ENCODE data around the gene RNF169.
"Not testable (repeated sequence)": the region's sequence is repeated elsewhere in the genome, so short reads cannot be mapped to it uniquely, and the experiment has no call there.

Gene RNF169

GRCh38 chr11:74825596-74825995, 76.9 kb downstream of the RNF169 start:
- not testable (repeated sequence) for FAIRE-seq

DNA sequence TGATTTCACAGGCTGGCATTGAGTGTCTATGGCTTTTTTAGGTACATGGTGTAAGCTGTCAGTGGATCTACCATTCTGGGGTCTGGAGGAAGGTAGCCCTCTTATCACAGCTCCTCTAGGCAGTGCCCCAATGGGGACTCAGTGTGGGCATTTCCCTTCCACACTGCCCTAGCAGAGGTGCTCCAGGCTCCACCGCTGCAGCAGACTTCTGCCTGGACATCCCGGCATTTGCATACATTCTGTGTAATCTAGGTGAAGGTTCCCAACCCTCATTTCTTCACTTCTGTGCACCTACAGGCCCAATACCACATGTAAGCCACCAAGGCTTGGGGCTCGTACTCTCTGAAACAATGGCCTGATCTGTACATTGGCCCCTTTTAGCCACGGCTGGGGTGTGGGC, 78.3 kb downstream of the RNF169 start:
- FAIRE-seq: no peak

DNA sequence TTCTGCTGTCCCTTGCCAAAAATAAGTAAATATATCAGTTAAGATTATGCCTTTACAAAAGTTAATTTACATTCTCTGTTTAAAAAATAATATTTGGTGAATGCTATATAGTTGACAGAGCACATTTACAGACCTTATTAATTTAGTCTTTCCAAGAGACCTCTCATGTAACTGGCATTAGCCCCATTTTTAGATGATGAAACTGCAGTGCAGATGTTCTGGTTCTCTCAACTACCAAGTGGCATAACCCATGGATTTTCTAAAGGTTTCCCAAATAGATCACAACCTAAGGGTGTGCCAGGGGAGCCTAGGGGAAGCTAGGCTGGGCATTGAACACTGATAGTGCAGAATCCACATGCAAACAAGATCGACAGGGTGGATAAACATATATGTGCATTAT, 88.5 kb downstream of the RNF169 start:
- FAIRE-seq: no peak

- FAIRE-seq: no peak
These were observed 89.5 kb downstream of the RNF169 start for GRCh38 chr11:74838188-74838587.

DNA sequence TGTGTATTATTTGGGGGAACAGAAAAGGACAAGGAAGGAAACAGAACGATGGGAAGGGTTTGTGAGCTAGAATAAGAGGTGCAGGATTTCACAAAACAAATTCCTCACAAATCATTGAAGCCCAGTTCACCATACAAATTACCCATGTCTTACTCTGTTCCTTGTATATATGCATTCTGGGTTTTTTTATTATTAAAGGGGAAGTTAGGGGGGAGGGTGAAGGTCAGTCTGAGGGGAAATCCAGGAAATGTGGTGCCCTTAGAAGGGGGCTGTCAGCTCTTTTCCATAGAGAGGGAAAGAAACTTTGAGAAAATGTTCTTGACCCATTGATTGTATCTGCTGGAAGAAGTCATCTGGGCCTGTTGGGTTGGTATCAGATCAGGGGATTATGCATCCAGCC, 90.8 kb downstream of the RNF169 start:
- FAIRE-seq: no peak

DNA sequence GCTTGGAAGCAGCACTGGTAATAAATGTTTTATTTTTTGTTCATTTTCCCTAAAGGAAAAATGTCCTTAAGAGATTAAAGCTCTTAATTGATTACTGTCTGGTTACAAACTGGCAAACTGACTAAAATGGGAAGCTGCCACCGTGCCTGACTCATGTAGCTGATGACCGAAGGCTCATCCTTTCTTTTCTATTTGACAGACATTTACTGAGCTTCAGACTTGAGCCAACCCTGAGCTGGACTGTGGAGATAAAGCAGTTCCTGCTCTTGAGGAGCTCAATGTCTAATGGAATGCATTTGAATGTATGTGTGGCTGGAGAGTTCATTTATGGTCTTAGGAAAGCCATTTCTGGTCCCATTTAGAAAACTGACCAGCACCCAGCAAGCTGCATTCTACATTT, 91.3 kb downstream of the RNF169 start:
- no peak for FAIRE-seq

DNA sequence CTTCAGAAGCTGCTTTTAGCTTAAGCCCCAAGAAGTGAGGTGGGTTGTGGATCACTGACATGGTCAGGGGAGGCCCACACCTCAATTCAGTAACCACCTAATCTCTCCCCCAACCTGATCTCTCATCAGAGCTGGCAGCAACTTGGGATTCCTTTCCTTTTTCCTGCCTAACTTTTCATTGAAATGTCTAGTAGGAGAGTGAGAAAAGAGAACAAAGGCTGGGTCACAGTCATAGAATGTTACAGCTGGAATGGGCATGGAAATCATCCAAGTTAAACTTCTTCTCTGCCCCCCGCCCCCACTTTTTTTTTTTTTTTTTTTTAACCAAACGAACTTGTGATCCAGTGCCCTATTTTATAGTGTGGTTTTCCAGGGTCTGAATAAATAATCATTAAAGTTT, 91.8 kb downstream of the RNF169 start:
- no peak for FAIRE-seq

- no peak for FAIRE-seq
These were observed 94.3 kb downstream of the RNF169 start for GRCh38 chr11:74842967-74843366.

DNA sequence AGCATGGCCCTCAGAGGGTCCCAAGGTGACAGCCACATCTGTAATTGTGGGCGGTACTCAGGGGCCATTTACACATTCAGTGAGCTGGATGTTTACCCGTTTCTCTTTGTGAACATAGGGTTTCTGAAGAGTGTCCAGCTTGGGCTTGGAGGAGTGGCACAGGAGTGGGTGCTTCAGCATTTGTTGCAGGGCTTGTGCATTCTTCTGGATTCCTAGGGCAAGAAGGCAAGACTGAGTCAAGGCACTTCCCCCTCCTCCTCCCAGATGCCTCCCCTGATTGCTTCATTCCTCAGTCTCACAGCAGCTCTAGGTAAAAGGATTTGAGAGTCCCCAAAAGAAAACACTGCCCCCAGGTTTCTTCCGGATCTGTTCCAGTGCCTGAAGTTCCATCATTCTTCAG, 95.4 kb downstream of the RNF169 start:
- no peak for FAIRE-seq

DNA sequence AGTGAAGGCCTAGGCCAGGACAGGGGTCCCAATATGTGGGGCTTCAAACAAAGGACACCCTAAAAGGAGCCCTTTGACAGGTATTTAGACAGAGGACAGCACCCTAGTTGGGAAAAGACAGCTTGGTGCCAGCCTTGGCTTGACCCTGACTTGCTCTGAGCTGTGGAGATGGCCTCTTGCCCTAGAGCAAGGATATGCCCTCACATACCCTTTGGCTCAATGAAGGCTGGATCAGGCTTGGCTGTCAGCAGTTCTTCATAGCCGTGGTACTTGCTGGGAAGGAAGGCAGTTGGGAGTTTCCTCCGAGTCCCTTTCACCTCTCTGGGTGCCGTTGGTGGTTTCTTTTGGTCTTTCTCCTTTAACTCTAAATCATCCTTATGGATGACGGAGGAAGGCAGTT, 96.2 kb downstream of the RNF169 start:
- FAIRE-seq: no peak

GRCh38 chr11:74845978-74846517, 97.4 kb downstream of the RNF169 start:
- FAIRE-seq: no peak

- FAIRE-seq: no peak
These were observed 98.1 kb downstream of the RNF169 start for GRCh38 chr11:74846770-74847169.

GRCh38 chr11:74847395-74847794, 98.7 kb downstream of the RNF169 start:
- FAIRE-seq: no peak

DNA sequence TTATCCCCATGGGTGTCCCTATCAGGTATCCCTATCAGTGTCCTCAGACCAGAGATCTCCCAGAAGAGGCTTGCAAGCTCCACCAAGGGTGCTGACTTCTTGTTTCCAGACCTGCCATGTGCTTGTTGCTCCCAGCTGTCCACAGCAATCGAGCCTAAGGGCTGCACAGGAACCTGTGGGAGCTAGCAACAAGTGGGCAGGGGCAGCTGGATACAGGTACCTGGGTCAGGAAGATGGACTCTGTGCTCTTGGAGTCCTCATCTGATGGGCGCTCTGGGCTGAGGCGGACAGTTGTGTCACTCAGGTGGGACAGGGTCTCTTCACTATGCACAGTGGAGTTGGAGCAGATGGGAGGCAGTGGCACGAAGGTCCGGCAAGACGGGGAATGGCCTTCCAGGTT, 99.2 kb downstream of the RNF169 start:
- FAIRE-seq: no peak

DNA sequence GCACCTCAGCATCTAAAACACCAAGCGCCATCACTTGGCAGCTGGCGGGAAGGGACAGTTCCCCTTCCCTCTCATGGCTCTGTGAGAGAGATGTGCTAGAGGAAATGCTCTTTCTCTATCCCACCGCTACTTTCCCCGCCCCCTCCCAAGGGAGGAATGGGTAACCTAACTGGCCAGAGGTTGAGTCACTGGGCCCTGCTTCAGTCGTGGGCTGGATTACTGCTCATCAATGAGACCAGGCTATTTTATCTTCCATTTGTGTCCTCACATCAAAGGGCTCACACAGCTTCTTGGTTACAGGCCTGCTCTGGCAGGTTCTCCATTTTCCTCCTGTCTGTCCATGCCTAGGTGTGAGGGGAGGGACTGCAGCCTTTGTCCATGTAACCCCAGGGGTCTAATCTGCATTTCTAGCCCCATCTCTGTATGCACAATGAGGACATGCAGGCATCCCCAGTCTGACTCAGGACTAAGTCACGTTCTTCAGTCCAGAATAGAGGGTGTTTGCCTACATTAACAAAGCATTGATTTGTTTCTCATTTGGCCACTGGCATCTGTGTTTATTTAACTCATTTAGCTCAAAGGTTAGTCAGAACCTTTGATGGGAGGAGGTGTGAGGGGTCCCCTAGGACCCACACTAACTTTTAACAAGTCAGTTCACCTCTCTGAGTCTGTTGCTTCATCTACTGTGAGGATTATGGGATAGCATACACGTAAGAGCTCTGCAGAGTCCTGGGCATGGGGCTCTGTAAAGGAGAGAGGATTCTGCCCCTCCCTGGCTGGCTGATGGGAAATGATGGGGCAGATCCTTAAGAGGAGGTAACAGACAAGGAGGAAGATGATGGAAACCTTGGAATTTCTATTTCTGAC, 101.1 kb downstream of the RNF169 start:
- FAIRE-seq: no peak

DNA sequence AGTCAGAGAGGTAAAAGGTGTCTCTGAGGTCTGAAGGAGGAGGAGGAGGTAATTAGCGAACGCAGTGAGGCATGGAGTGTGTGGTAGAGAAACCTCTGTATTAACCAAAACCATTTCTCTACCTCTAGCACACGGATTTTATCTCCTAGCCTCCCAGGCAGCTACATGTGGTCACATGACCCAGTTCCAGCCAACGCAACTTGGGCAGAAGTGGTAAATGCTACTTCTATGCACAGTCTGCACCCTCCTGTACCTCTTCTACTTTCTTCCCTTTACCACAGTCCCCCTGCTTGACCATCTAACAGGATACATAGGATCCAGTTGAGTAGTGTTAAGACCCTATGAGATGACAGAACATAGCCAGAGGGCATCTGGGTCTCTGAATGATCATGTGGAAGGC, 104.6 kb downstream of the RNF169 start:
- no peak for FAIRE-seq

GRCh38 chr11:74860743-74861142, 112.1 kb downstream of the RNF169 start:
- FAIRE-seq: no peak

- no peak for FAIRE-seq
These were observed 114.8 kb downstream of the RNF169 start for GRCh38 chr11:74863410-74863809.

GRCh38 chr11:74866557-74866956, 117.9 kb downstream of the RNF169 start:
- FAIRE-seq: no peak

DNA sequence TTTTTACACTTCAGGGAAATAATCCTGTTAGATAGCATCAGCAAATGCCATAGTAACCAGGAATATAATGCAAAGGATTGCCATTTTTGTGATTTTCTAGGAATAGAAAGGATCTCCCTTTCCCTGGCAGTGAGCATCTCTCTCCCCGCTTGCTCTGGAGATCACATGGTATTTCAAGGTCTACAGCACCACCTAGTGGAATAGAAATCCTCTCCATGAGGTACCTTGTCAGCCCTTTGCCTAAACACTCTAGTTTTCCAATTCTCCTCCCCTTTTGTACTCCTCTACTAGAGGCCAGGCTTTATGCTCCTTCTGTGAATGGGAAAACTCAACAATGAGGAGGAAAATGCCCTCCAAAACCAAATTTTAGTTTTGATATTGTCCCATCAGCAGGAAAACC, 121.8 kb downstream of the RNF169 start:
- FAIRE-seq: no peak

GRCh38 chr11:74871037-74871436, 122.4 kb downstream of the RNF169 start:
- no peak for FAIRE-seq

GRCh38 chr11:74877132-74877531, 128.5 kb downstream of the RNF169 start:
- no peak for FAIRE-seq
